ENCODE data around the gene PCDHGC4. TPM values are rescaled to one million over a fixed set of nuclear protein-coding genes. Genes with fewer than 3 reads are reported as not detected.
A peak's percentile ranks its signal among the peaks of the same experiment; 100 is the strongest.

PCDHGC4 gene
- total RNA-seq, 1 experiment from 2014 or later: 4.3 TPM

DNA sequence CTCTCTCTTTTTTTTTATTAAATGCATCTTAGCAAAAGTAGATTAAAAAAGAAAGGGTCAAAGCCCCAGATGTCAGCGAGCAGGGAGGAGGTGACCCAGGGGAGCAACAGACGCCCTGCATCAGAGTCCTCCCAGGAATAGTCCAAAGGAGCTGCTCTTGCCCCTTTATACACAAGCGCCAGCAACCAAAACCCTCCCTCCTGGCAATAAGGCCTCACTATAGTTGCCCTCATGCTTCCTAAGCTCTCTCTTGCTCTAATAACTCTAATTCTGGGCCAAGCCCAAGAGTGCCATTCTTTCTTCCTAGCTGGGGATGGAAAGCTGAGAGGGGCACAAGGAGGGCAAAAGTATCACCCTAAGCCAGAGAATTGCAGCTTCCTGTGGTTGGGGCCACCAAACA is 30.3 kb downstream of the PCDHGC4 start:
- Mint-ChIP-seq H3K27me3 (ENCODE audit: low read depth) (peaks cover 3% of the 10 kb centered on the region; the same call in 1 of the 2 replicates), H3K27ac (peak overlapping the region in 1 of 3 experiments; percentile 92; a peak in 2 of 7 replicates), H3K36me3 (ENCODE audit: insufficient read depth in 1 of 3, low read depth in 3 of 3) (peaks cover 23 to 57% (median 36%) of the 10 kb centered on the region in 3 experiments), H3K4me3 (peak overlapping the region in 1 of 2 experiments; percentile 18; a peak in 2 of 5 replicates), H3K4me1 (peaks cover 30 to 42% of the 10 kb centered on the region in 2 experiments), H3K9me3 (no peaks in the 10 kb centered on the region; a peak in 1 of 5 replicates)
- Histone ChIP-seq H2AFZ (ENCODE audit: low read length) (no peak overlapping the region), H2BK120ac (ENCODE audit: low read depth, low read length, poor library complexity, severe bottlenecking) (no peak overlapping the region), H3K18ac (ENCODE audit: insufficient read length, low read depth, low read length) (no peak overlapping the region), H3K27me3 (ENCODE audit: insufficient read depth, low read length) (no peaks in the 10 kb centered on the region), H2AK5ac (ENCODE audit: insufficient read length, low read length) (no peak overlapping the region), H2BK5ac (ENCODE audit: insufficient read length, low read length) (no peak overlapping the region), H4K91ac (ENCODE audit: insufficient read length, low read depth, low read length) (no peak overlapping the region), H3K4me1 (ENCODE audit: insufficient read depth, low read length) (no peaks in the 10 kb centered on the region; the same call in 1 of the 2 replicates), H2BK12ac (ENCODE audit: insufficient read length, low read depth, low read length) (no peak overlapping the region), H3K4me2 (ENCODE audit: insufficient read depth, insufficient read length, low read length) (no peak overlapping the region), H3K9ac (ENCODE audit: extremely low read depth, insufficient read length, low read length) (no peak overlapping the region), H4K8ac (replicated peaks; ENCODE audit: insufficient read length, low read depth, low read length) (no peak overlapping the region), H3K14ac (ENCODE audit: insufficient read depth, low read length) (no peak overlapping the region), H3K56ac (ENCODE audit: insufficient read length, low read depth, low read length) (no peak overlapping the region), H3K4ac (ENCODE audit: low read depth, low read length) (no peak overlapping the region), H4K5ac (ENCODE audit: insufficient read length, low read depth, low read length) (no peak overlapping the region), H2BK20ac (ENCODE audit: low read depth, low read length, poor library complexity, severe bottlenecking) (no peak overlapping the region), H3T11ph (ENCODE audit: low read length) (no peak overlapping the region), H2BK15ac (ENCODE audit: low read depth, low read length) (no peak overlapping the region), H3K79me2 (ENCODE audit: insufficient read depth, low read length) (no peaks in the 10 kb centered on the region), H3K23ac (ENCODE audit: insufficient read length, low read depth, low read length) (no peak overlapping the region), H3K27ac (ENCODE audit: insufficient read length, low read depth, low read length) (no peak overlapping the region), H4K20me1 (ENCODE audit: control insufficient read depth, insufficient read depth, insufficient read length) (no peaks in the 10 kb centered on the region), H3K79me1 (ENCODE audit: insufficient read depth, low read depth, low read length, poor library complexity, severe bottlenecking) (no peaks in the 10 kb centered on the region), H3K9me3 (ENCODE audit: control insufficient read depth, low read depth, low read length) (no peaks in the 10 kb centered on the region), H3K23me2 (ENCODE audit: insufficient read length, low read depth, low read length, poor library complexity, severe bottlenecking) (peaks cover 17% of the 10 kb centered on the region)
- no CpG with 5 or more reads among the region's 3 CpGs for WGBS (ENCODE audit: extremely low coverage, insufficient read length, low lambda C conversion rate)
- TF ChIP-seq CTCF (conservative IDR thresholded peaks at IDR 0.05): no peak
- no peak for DNase-seq
